Measurements from ENCODE around the gene EPN1.

The EPN1 gene

DNA sequence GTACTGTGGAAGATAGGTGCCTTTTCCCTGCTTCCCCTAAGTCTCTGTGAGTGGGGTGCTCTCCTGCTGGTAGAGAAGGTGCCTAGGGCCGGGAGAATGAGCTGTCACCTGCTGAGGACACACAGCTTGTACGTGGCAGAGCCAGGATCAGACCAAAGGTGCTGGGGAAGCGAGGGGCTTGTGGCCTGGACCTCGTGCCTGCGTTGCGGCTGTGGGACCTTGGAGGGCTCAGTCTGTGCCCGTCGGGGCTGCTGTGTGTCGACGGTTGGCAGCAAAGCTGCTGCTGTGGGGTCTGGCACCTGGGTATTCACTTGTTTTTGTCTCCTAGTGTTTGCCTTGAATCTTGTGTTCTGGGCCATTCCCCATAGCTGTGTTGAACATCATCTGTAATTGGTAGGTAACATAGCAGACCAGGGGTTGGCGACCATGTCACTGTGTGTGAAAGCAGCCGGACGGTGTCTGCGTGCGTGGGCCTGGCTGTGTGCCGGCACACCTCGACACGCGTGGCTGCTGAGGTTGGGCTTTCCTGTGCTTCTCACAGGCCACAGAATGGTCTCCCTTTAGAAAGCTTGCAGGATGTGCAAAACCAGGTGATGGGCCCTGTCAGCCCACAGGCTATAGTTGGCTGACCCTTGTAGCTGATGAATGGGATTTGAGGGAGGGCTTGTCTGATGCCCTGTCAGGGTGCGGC is 11.0 kb upstream of the EPN1 start:
- POLR2A ChIA-PET: interaction anchor here (0.8 kb wide), 1 partner anchor 10 kb away, joined by 4 read pairs; no protein-coding TSS in a partner anchor
- DNase-seq (ENCODE audit: extremely low spot score): no peak
- TF ChIP-seq, protein P1, sequence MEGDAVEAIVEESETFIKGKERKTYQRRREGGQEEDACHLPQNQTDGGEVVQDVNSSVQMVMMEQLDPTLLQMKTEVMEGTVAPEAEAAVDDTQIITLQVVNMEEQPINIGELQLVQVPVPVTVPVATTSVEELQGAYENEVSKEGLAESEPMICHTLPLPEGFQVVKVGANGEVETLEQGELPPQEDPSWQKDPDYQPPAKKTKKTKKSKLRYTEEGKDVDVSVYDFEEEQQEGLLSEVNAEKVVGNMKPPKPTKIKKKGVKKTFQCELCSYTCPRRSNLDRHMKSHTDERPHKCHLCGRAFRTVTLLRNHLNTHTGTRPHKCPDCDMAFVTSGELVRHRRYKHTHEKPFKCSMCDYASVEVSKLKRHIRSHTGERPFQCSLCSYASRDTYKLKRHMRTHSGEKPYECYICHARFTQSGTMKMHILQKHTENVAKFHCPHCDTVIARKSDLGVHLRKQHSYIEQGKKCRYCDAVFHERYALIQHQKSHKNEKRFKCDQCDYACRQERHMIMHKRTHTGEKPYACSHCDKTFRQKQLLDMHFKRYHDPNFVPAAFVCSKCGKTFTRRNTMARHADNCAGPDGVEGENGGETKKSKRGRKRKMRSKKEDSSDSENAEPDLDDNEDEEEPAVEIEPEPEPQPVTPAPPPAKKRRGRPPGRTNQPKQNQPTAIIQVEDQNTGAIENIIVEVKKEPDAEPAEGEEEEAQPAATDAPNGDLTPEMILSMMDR (IDR thresholded peaks at IDR 0.05; ENCODE audit: control extremely low read depth, extremely low read depth, low read depth, missing control alignments): no peak
- CTCF ChIA-PET: interaction anchor here (1.3 to 3.3 kb wide), 2 partner anchors 9 to 32 kb away, joined by 3 to 14 read pairs; partner anchors contain the start of gene U2AF2

DNA sequence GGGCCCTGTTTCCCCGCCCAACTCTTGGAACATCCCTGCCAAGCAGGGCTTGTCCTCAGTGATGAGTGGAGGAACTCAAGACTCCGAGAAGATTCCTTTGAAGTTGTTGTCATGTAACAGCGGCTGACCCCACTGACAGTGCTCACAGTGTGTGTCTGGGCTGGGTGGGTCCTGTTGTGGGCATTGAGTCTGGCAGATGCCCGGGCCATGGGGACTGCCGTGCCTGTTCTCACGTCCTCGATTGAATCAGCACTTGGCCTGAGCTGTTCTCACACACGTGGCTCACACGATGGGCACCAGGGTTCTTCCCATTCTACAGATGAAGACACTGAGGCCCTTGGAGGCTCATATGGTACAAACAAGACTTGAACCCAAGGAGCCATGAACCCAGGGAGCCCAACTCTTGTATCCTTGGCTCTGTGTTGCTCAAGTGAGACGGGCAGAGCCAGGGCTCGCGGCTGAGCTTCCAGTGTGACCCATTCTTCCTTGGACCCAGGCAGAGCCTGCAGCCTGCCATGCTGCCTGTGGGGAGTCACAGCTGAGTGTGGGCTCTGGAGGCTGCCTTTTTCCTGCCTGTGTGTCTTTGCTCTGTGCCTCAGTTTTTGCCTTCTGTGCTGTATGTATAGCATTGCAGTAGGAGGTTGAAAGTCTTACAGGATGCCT is 8.6 kb upstream of the EPN1 start:
- TF ChIP-seq, protein P1 (IDR thresholded peaks at IDR 0.05; ENCODE audit: control extremely low read depth, extremely low read depth, low read depth, missing control alignments): no peak

DNA sequence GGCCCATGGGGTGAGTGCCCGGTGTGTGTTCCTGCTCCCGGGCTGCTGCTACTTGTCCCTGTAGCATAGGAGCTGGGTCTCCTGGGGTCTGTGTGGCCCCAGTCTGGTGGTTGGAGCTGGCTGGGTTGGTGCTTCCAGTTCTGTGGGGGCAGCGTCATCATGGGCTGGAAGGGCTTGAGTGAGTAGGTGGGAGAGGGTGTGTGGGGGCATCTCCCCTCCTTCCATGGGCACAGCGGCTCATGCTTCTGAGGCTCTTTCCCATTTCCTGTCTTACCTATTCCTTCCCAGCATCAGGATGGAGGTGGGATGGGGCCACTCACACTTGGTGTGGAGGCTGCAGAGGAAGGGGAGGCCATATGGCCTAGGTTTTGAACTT is 8.0 kb upstream of the EPN1 start:
- no peak for DNase-seq (ENCODE audit: extremely low spot score)
- ChIA-PET CTCF (interaction anchor here (2.9 kb wide), 1 partner anchor 13 kb away, joined by 8 read pairs; no protein-coding TSS in a partner anchor), POLR2A (interaction anchor here (0.6 kb wide), 1 partner anchor 9 kb away, joined by 6 read pairs; no protein-coding TSS in a partner anchor)
- TF ChIP-seq, protein P1 (IDR thresholded peaks at IDR 0.05; ENCODE audit: control extremely low read depth, extremely low read depth, low read depth, missing control alignments): no peak

More for the DNA sequence above, 8.6 kb upstream of the EPN1 start:
- POLR2A ChIA-PET: no interaction called here
- DNase-seq (ENCODE audit: extremely low spot score): no peak
- CTCF ChIA-PET: interaction anchor here (1.4 to 2.9 kb wide), 3 partner anchors 10 to 34 kb away, joined by 3 to 8 read pairs (median 5); no protein-coding TSS in a partner anchor

DNA sequence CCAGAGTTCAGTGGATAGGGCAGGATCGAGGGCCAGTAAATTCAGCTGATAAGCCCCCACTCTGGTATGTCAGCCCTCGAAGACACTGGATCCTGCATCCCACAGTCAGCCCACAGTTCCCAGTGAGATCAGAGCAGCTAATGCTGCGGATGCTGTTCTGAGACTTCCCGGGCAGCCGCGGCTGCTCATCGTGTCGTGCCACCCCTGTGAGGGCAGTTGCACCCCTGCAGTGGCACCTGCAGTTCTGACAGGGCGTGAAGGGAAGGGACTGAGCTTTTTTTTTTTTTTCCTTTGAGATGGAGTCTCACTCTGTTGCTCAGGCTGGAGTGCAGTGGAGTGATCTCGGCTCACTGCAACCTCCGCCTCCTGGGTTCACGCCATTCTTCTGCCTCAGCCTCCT is 7.5 kb upstream of the EPN1 start:
- CTCF ChIA-PET: interaction anchor here (0.9 to 2.9 kb wide), 2 partner anchors 11 to 13 kb away, joined by 3 to 8 read pairs; no protein-coding TSS in a partner anchor
- POLR2A ChIA-PET: interaction anchor here (0.6 kb wide), 1 partner anchor 10 kb away, joined by 6 read pairs; no protein-coding TSS in a partner anchor
- TF ChIP-seq, protein P1 (IDR thresholded peaks at IDR 0.05; ENCODE audit: control extremely low read depth, extremely low read depth, low read depth, missing control alignments): no peak
- no peak for DNase-seq (ENCODE audit: extremely low spot score)

DNA sequence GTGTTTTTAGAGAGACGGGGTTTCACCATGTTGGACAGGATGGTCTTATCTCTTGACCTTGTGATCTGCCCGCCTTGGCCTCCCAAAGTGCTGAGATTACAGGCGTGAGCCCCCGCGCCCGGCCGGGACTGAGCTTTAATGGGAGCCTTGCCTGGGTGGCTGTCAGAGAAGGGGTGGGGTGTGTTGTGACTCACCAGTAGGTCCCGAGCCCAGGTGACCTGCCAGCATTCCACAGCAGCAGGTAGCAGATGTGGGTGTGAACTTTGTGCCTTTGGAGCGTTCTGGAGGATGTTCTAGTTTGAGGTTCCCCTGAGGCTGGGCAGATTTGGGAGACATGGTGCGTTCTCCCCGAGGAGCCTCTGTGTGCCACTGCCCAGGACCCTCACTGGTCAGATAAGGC is 7.1 kb upstream of the EPN1 start:
- TF ChIP-seq, protein P1 (IDR thresholded peaks at IDR 0.05; ENCODE audit: control extremely low read depth, extremely low read depth, low read depth, missing control alignments): no peak

DNA sequence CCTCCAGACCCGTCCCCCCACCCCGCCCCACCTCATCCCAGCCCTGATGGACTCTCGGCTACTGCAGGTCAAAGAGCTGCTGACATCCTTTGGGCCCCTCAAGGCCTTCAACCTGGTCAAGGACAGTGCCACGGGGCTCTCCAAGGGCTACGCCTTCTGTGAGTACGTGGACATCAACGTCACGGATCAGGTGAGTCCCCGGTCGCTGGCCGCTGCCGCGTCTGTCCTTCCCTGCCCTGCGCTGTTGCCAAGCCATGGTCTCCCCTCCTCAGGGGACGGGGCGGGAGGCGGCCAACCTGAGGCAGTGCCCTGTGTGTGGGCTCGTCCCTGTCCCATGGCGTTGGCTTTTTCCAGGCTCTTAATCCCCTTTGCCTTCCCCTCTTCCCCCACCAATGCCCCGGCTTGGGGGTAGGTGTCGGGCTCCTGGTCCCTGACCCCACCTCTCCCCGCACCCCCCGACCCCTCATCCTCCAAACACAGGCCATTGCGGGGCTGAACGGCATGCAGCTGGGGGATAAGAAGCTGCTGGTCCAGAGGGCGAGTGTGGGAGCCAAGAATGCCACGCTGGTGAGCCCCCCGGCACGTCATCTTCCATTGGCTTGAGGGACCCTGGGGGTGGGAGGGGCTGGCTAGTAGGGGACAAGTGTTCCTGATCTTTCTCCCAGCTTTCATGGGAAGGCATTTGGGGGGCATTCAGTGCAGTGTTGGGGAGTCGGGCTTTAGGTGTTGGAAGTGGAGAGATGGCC is 6.2 kb upstream of the EPN1 start:
- DNase-seq (ENCODE audit: extremely low spot score): no peak
- TF ChIP-seq, protein P1 (IDR thresholded peaks at IDR 0.05; ENCODE audit: control extremely low read depth, extremely low read depth, low read depth, missing control alignments): no peak
- POLR2A ChIA-PET: interaction anchor here (0.7 kb wide), 1 partner anchor 12 kb away, joined by 3 read pairs; no protein-coding TSS in a partner anchor
- CTCF ChIA-PET: interaction anchor here (1.7 to 2.9 kb wide), 2 partner anchors 14 to 36 kb away, joined by 7 to 8 read pairs; no protein-coding TSS in a partner anchor

More for the DNA sequence above, 7.1 kb upstream of the EPN1 start:
- no peak for DNase-seq (ENCODE audit: extremely low spot score)
- ChIA-PET CTCF (interaction anchor here (0.9 to 2.9 kb wide), 3 partner anchors 11 to 35 kb away, joined by 3 to 8 read pairs (median 7); no protein-coding TSS in a partner anchor), POLR2A (no interaction called here)
